Mesenchymal stem cell (in vitro differentiated cells and primary cell): ENCODE results near the gene EFHC2.

ENCODE experiments used
- DNase-seq: peaks from one replicate; pipeline ENCODE4 v3.0.0-alpha.2; 2013
- H2AFZ ChIP-seq: one replicate; pipeline ENCODE4 v1.6.1; 2013; ENCODE audit warnings: low read depth, mild to moderate bottlenecking, control low read depth, inconsistent platforms, low read length, moderate library complexity
- H2AK5ac ChIP-seq: 2 replicates; pipeline ENCODE4 v1.6.1; 2013; ENCODE audit warnings: low read length, moderate library complexity, mild to moderate bottlenecking, inconsistent platforms; ENCODE audit not compliant: severe bottlenecking
- H2BK120ac ChIP-seq: one replicate; pipeline ENCODE4 v1.6.1; 2013; ENCODE audit warnings: low read depth, mild to moderate bottlenecking, inconsistent platforms, low read length, moderate library complexity
- H2BK12ac ChIP-seq, 2 experiments: one replicate each; pipeline ENCODE4 v1.6.1; 2013; ENCODE audit warnings: inconsistent platforms in 2 of 2, low read length in 2 of 2, mild to moderate bottlenecking in 2 of 2, moderate library complexity in 2 of 2, control low read depth in 1 of 2
- H2BK15ac ChIP-seq: one replicate; pipeline ENCODE4 v1.6.1; 2013; ENCODE audit warnings: mild to moderate bottlenecking, low read depth, inconsistent platforms; ENCODE audit not compliant: poor library complexity, severe bottlenecking
- H2BK5ac ChIP-seq: 2 replicates; pipeline ENCODE4 v1.6.1; 2013; ENCODE audit warnings: low read depth, mild to moderate bottlenecking, low read length, control low read depth, inconsistent platforms; ENCODE audit not compliant: poor library complexity, severe bottlenecking
- H3K14ac ChIP-seq, 2 experiments: one replicate each; pipeline ENCODE4 v1.6.1; 2013; ENCODE audit warnings: inconsistent platforms in 2 of 2, low read length in 2 of 2, control low read depth in 1 of 2, mild to moderate bottlenecking in 1 of 2, moderate library complexity in 1 of 2
- H3K18ac ChIP-seq, 2 experiments: one replicate each; pipeline ENCODE4 v1.6.1; 2013; ENCODE audit warnings: inconsistent platforms in 2 of 2, low read length in 2 of 2, control low read depth in 1 of 2, low read depth in 1 of 2, mild to moderate bottlenecking in 1 of 2
- H3K23ac ChIP-seq, 2 experiments: one replicate each; pipeline ENCODE4 v1.6.1; 2013; ENCODE audit warnings: inconsistent platforms in 2 of 2, low read length in 2 of 2, mild to moderate bottlenecking in 2 of 2, moderate library complexity in 2 of 2, control low read depth in 1 of 2
- H3K27ac ChIP-seq: 2 replicates; pipeline ENCODE4 v1.5.1; 2013; ENCODE audit warnings: mild to moderate bottlenecking, moderate library complexity, low read length, control low read depth, inconsistent platforms; ENCODE audit not compliant: poor library complexity, severe bottlenecking
- H3K27me3 ChIP-seq, 2 experiments: 2 replicates each; pipeline versions ENCODE4 v1.6.1 to v1.7.0; 2013; ENCODE audit warnings: low read length in 2 of 2, mild to moderate bottlenecking in 2 of 2, moderate library complexity in 2 of 2, control low read depth in 1 of 2, inconsistent platforms in 1 of 2; ENCODE audit not compliant: control insufficient read depth in 1 of 2, insufficient read depth in 1 of 2
- H3K36me3 ChIP-seq, 2 experiments: 2 replicates each; pipeline versions ENCODE4 v1.6.1 to v1.7.0; 2013; ENCODE audit warnings: low read length in 2 of 2, control low read depth in 1 of 2, inconsistent platforms in 1 of 2, low read depth in 1 of 2, mild to moderate bottlenecking in 1 of 2; ENCODE audit not compliant: insufficient read depth in 2 of 2, control insufficient read depth in 1 of 2
- H3K4ac ChIP-seq, 2 experiments: one replicate each; pipeline ENCODE4 v1.6.1; 2013; ENCODE audit warnings: inconsistent platforms in 2 of 2, low read length in 2 of 2, mild to moderate bottlenecking in 2 of 2, moderate library complexity in 2 of 2, control low read depth in 1 of 2, low read depth in 1 of 2
- H3K4me1 ChIP-seq: 2 replicates; pipeline ENCODE4 v1.6.1; 2013; ENCODE audit warnings: low read depth, low read length, control low read depth; ENCODE audit not compliant: control insufficient read depth, insufficient read depth
- H3K4me2 ChIP-seq: 2 replicates; pipeline ENCODE4 v1.6.1; 2013; ENCODE audit warnings: low read length, mild to moderate bottlenecking, inconsistent platforms; ENCODE audit not compliant: poor library complexity, severe bottlenecking
- H3K4me3 ChIP-seq, 2 experiments: 2 replicates each; pipeline versions ENCODE4 v1.5.1 to v1.7.0; 2013; ENCODE audit warnings: low read length in 2 of 2, mild to moderate bottlenecking in 2 of 2, control low read depth in 1 of 2, low read depth in 1 of 2; ENCODE audit not compliant: insufficient read depth in 1 of 2
- H3K79me1 ChIP-seq: replicated peaks from 2 replicates; pipeline ENCODE4 v1.6.1; 2013; ENCODE audit warnings: mild to moderate bottlenecking, control low read depth, low read length, inconsistent platforms; ENCODE audit not compliant: poor library complexity, severe bottlenecking
- H3K9ac ChIP-seq: 2 replicates; pipeline ENCODE4 v1.7.0; 2013; ENCODE audit warnings: mild to moderate bottlenecking, low read length, moderate library complexity
- H3K9me3 ChIP-seq: 2 replicates; pipeline ENCODE4 v1.7.0; 2013; ENCODE audit warnings: mild to moderate bottlenecking, low read length; ENCODE audit not compliant: control insufficient read depth
- H4K8ac ChIP-seq: one replicate; pipeline ENCODE4 v1.6.1; 2013; ENCODE audit warnings: inconsistent platforms, mild to moderate bottlenecking, low read length, moderate library complexity
- H4K91ac ChIP-seq: one replicate; pipeline ENCODE4 v1.6.1; 2013; ENCODE audit warnings: mild to moderate bottlenecking, low read length, inconsistent platforms
- WGBS: methylation state at CpG from one replicate; pipeline ENCODE4 v1.1.7; 2013; ENCODE audit warnings: mixed read lengths; 5-methylcytosine and 5-hydroxymethylcytosine counted together

EFHC2 gene

DNA sequence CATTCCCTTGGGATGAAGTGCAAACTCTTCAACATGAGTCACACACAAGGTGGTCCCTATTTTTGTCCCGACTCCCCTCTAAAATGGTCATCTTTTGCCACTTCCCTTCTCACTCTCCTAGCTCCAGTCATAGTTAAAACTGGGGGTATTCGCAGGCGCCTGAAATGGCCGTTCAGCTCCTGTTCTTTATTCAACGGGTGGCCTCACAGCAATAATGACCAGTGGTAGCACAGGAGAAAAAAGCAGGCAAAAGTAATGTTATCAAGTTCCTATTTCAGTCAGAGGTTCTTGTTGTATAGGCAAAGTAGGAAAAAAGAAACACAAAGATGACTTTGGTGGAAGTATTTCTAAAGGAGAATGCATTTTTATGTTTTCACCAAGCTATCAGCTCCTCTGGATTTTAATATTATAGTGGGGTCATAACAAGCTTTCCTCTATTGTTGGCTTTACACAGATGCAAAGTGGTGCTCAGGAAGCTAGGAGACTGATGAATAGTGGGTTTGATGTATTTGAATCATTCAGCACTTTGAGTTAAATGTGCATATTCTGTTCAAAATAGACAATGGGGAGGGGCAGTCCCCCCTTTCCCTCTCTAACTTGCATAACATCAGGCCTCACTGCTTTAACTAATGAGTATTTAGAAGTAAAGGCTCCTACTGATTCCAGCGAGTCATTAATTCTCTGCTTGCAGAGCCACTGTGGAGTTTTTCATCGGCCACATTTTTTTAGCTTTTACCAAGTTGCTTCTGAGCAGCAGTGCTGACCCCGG is 199.1 kb downstream of the EFHC2 start:
- no peak overlapping the region for H4K8ac ChIP-seq
- WGBS: 86% methylated on average over 8 of the region's 8 CpGs
- no peak overlapping the region for H2BK5ac ChIP-seq
- H3K4me1 ChIP-seq: no peaks in the 10 kb centered on the region
- no peak overlapping the region for H2BK12ac ChIP-seq
- no peak overlapping the region for H3K14ac ChIP-seq
- H3K27ac ChIP-seq: no peak overlapping the region
- no peak overlapping the region for H3K4ac ChIP-seq
- H4K91ac ChIP-seq: no peak overlapping the region
- DNase-seq: no peak
- H3K27me3 ChIP-seq: peaks cover 0 to 9% of the 10 kb centered on the region in 2 experiments
- H3K79me1 ChIP-seq: no peaks in the 10 kb centered on the region
- H2BK120ac ChIP-seq: no peak overlapping the region
- no peak overlapping the region for H3K23ac ChIP-seq
- no peak overlapping the region for H3K9ac ChIP-seq
- no peak overlapping the region for H3K18ac ChIP-seq
- H2AFZ ChIP-seq: no peak overlapping the region
- no peak overlapping the region for H2BK15ac ChIP-seq
- H3K9me3 ChIP-seq: no peaks in the 10 kb centered on the region
- H3K36me3 ChIP-seq: no peaks in the 10 kb centered on the region
- no peak overlapping the region for H3K4me2 ChIP-seq
- H2AK5ac ChIP-seq: no peak overlapping the region
- H3K4me3 ChIP-seq: no peak overlapping the region

DNA sequence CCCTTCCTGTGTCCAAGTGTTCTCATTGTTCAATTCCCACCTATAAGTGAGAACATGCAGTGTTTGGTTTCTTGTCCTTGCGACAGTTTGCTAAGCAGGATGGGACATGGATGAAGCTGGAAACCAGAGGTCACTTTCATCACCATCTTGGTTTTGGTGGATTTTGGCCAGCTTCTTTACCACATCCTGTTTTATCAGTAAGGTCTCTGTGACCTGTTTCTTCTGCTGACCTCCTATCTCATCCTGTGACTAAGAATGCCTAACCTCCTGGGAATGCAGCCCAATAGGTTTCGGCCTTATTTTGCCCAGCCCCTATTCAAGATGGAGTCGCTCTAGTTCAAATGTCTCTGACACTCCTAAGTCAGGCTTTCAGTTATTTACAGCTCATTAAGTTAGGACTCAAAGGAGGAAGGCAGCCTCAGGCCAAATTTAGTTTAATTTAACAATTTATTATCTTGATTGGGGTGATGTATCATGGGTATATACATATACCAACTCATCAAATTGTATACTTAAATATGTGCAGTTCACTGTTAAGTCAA is 200.3 kb downstream of the EFHC2 start:
- no peak overlapping the region for H3K4me2 ChIP-seq
- no peak overlapping the region for H3K14ac ChIP-seq
- no peaks in the 10 kb centered on the region for H3K36me3 ChIP-seq
- H3K9ac ChIP-seq: no peak overlapping the region
- no peak overlapping the region for H2BK5ac ChIP-seq
- H3K27ac ChIP-seq: no peak overlapping the region
- H3K9me3 ChIP-seq: peaks cover 9% of the 10 kb centered on the region
- no peak overlapping the region for H3K4me3 ChIP-seq
- H4K8ac ChIP-seq: no peak overlapping the region
- H2BK15ac ChIP-seq: no peak overlapping the region
- DNase-seq: no peak
- peaks cover 0 to 5% of the 10 kb centered on the region in 2 experiments for H3K27me3 ChIP-seq
- H2AFZ ChIP-seq: no peak overlapping the region
- WGBS: 96% methylated on average over 3 of the region's 3 CpGs
- no peak overlapping the region for H3K18ac ChIP-seq
- H3K23ac ChIP-seq: no peak overlapping the region
- H3K4ac ChIP-seq: no peak overlapping the region
- no peak overlapping the region for H2BK120ac ChIP-seq
- no peaks in the 10 kb centered on the region for H3K4me1 ChIP-seq
- no peak overlapping the region for H2BK12ac ChIP-seq
- H4K91ac ChIP-seq: no peak overlapping the region
- H3K79me1 ChIP-seq: no peaks in the 10 kb centered on the region
- H2AK5ac ChIP-seq: no peak overlapping the region

DNA sequence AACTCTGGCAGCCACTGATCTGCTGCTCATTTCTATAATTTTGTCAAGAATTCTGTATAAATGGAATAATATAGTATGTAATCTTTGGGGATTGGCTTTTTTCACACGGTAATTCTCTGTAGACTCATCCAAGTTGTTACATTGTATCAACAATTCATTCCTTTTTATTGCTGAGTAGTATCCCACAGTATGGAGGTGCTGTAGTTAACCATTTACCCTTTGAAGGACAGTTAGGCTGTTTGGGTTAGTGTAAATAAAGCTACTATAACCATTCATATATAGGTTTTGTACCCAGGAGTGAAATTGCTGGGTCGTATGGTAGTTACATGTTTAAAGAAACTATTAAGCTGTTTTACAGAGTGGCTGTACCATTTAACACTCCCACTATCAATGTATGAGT is 213.3 kb downstream of the EFHC2 start:
- Histone ChIP-seq H2AFZ (no peak overlapping the region), H3K23ac (no peak overlapping the region), H2BK15ac (no peak overlapping the region), H3K9ac (no peak overlapping the region), H3K79me1 (no peaks in the 10 kb centered on the region), H3K36me3 (no peaks in the 10 kb centered on the region), H4K8ac (no peak overlapping the region), H3K14ac (no peak overlapping the region), H2BK5ac (no peak overlapping the region), H2BK120ac (no peak overlapping the region), H3K4me1 (no peaks in the 10 kb centered on the region), H3K4me3 (no peak overlapping the region), H2BK12ac (no peak overlapping the region), H3K18ac (no peak overlapping the region), H3K4ac (no peak overlapping the region), H2AK5ac (no peak overlapping the region), H4K91ac (no peak overlapping the region), H3K4me2 (no peak overlapping the region), H3K9me3 (no peaks in the 10 kb centered on the region), H3K27ac (no peak overlapping the region), H3K27me3 (peaks cover 0 to 11% of the 10 kb centered on the region in 2 experiments)
- WGBS: no CpG with 5 or more reads among the region's 2 CpGs
- no peak for DNase-seq

DNA sequence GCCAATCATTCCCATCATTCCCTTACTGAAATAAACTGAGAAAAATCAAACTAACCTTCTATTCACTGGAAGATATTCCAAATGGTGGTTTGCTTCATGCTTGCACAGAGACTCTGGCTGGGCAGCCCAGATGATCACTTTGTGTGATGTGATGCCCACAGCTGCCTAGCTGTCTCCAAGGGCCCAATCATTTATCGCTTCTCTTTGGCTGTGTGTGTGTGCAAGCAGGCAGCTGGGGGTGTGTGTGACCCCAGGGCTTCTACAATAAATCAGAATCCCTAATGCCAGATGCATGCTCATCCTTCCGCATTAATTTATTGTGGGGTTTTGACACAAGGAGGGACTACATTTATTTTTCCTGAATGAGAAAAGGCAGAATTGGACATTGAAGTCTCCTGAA is 230.1 kb downstream of the EFHC2 start:
- H3K4me1 ChIP-seq: no peaks in the 10 kb centered on the region
- H4K91ac ChIP-seq: no peak overlapping the region
- no peak overlapping the region for H3K27ac ChIP-seq
- H2BK15ac ChIP-seq: no peak overlapping the region
- no peak overlapping the region for H3K4me2 ChIP-seq
- no peaks in the 10 kb centered on the region for H3K36me3 ChIP-seq
- H3K23ac ChIP-seq: no peak overlapping the region
- H3K4ac ChIP-seq: no peak overlapping the region
- no peak overlapping the region for H3K14ac ChIP-seq
- no peak for DNase-seq
- no peak overlapping the region for H4K8ac ChIP-seq
- H3K79me1 ChIP-seq: no peaks in the 10 kb centered on the region
- H2BK120ac ChIP-seq: no peak overlapping the region
- H3K18ac ChIP-seq: no peak overlapping the region
- H2BK5ac ChIP-seq: no peak overlapping the region
- H2AFZ ChIP-seq: no peak overlapping the region
- H3K27me3 ChIP-seq: peaks cover 0 to 18% of the 10 kb centered on the region in 2 experiments
- WGBS: 90% methylated on average over 2 of the region's 2 CpGs
- H3K4me3 ChIP-seq: no peak overlapping the region
- no peak overlapping the region for H2BK12ac ChIP-seq
- H3K9ac ChIP-seq: no peak overlapping the region
- H2AK5ac ChIP-seq: no peak overlapping the region
- no peaks in the 10 kb centered on the region for H3K9me3 ChIP-seq
